NCI-H446 (cell line): ENCODE results near the gene PAPPA.

Experiments
- DNase-seq, 2 experiments: peaks; one replicate each; lab custom pipeline; 2025; lab: John Stamatoyannopoulos, UW

Gene PAPPA

GRCh38 chr9:116387934-116388698, 234.5 kb downstream of the PAPPA start:
- DNase-seq: no peak

- DNase-seq: no peak
These were observed 236.1 kb downstream of the PAPPA start for GRCh38 chr9:116389541-116390302.

DNA sequence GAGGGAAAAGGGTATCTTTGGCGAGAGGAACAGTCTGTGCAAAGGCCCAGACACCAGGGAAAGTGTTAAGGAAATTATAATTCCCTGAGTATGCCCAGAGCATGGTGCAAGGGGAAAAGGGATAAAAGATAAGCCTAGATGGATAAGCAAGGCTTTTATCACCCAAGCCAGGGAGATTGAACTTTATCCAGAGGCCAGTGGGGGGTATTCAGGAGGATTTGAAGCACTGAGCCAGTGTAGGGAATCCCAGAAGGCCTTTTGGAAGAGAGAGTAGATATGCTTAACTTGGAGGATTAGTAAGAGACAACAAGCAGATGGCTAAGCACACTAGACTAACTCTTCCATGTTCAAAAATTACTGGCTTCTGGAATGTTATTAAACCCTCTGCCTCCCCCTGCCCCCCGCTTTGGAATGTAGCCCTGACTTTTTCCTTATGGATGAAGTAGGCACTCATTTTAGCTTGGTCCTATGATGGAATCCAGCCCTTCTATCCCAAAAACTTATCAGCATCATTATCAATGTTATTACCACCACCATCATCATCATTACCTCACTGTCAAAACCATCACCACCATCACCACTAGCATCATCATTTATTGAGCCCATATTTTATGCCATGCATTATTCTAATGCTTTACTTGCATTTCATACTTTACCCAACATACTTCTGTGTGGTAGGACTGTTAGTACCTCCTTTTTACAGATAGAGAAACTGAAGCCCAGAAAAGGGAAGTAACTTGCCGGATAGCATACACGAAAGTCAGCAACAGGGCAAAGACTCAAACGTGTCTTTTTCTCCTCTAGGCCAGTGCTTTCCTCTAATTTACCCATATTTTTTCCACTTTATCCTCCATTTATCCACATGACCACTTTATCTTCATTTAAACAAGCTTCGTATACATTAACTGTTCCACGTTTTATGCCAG, 237.0 kb downstream of the PAPPA start:
- DNase-seq: peak in 1 of 2 experiments; percentile 1

DNA sequence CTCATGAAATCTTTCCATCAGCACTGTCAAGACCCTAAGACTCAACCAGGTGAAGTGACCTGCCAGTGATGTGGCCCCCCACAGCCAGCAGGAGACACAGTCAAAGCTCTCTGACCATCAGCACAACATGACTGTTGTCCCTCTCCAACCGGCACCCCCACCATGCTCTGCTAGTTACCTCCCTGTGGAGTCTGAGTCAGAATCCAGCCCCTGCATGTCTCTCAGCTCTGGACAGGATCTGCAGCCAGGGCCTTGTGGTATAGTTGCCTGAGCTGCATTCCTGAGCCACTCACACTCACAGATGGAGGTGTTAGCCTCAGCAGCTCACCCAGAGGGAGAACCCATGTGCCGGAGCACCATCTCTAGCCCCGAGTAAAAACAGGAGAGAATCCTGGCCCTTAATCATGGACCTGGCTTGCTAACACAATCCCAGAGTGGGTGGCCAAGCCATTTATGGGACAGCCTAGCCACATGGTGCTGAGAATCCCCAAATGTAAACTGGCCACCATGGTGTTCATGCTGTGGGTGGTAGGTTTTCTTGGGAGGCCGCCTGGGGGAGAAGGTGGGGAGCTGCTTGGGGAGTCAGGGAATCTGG, 237.8 kb downstream of the PAPPA start:
- no peak for DNase-seq

DNA sequence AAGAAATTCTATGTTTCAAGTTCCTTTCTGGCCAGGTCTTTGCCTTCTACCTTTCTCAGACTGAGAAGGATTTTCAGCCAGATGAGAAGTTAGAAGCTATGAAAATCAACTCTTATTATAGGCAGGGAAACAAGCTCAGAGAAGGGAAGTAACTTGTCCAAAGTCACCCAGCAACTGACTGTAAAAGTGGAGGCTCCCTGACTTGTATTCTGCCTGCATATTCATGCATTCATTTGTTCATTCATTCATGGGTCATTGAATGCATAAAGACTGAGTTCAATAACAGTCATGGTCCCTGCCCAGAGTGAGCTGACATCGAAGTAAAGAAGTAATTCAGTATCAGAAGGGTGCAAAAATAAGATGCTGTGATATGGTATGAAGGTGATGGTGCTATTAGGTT, 239.6 kb downstream of the PAPPA start:
- no peak for DNase-seq

- no peak for DNase-seq
These were observed 240.5 kb downstream of the PAPPA start for GRCh38 chr9:116394070-116394469.

GRCh38 chr9:116394894-116395698, 241.5 kb downstream of the PAPPA start:
- DNase-seq: no peak

DNA sequence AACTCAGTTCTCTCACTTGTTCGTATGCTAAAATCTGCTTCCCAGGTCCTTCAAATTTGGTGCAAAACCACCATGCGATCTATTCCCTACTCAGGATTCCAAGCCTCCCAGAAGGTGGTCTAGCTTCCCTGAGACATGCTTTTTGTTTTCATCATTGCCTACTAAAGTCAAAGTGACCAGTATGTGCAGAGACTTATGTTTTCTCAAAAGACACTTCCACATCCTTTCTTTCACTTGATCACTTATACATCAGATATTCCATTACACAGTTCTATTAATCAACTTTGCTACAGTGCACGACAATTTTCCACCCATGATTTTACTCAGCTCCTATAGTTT, 242.1 kb downstream of the PAPPA start:
- DNase-seq: no peak

DNA sequence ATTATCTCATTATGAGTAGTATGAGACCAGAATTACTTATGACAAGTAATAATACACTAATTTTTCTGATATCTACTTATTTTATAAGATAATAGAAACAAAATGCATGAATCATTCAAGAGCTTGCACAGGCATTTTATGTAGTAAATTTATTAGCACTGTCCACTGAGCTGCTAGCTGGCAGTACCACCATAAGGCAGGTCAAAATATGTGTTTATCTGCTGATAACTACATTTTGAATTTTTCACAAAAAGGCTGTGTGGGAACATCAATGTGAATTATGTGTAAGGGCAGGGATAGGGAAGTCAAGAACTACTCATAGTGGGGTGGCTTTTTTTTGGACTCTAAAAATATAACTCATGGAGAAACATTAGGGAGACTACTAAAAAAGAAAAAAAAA, 249.6 kb downstream of the PAPPA start:
- DNase-seq: no peak

- no peak for DNase-seq
These were observed 250.6 kb downstream of the PAPPA start for GRCh38 chr9:116404228-116404627.

GRCh38 chr9:116405321-116405720, 251.7 kb downstream of the PAPPA start:
- no peak for DNase-seq

- no peak for DNase-seq
These were observed 252.9 kb downstream of the PAPPA start for GRCh38 chr9:116406469-116406868.

GRCh38 chr9:116409129-116409528, 255.5 kb downstream of the PAPPA start:
- no peak for DNase-seq

DNA sequence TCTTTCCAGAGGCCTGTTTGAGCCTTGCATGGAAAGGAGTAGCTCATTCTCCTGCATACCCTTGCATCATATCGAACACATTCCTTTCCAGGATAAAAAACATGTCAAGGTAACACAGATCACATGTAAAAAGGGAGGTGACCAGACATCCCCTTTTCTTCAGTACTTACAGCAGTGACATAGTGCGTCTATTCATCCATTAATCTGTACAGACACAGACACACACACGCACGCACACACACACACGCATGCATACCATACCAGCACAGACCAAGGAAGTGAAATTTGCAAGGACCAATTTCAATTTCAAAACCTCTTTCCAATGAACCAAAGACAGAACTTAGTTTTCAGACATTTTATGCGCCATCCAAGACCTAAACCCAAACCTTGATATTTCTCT, 256.0 kb downstream of the PAPPA start:
- no peak for DNase-seq

DNA sequence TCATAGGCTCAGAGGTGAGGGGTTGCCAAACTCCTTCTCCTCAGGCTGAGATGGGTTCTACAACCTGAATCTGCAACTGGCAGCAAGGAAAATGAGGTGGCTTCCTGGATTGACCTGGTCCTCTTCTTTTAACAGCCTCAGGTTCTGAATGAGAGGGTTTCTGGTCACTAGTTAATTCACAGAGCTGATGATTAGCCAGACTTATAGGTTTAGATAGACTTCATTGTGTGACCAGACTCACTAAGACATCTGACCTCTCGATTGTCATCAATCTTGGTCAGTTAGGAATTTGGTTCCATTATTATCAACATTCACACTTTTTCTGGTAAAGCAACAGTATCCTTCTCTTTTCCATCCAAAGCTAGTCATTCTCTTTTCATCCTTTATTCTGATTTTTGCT, 257.9 kb downstream of the PAPPA start:
- no peak for DNase-seq

DNA sequence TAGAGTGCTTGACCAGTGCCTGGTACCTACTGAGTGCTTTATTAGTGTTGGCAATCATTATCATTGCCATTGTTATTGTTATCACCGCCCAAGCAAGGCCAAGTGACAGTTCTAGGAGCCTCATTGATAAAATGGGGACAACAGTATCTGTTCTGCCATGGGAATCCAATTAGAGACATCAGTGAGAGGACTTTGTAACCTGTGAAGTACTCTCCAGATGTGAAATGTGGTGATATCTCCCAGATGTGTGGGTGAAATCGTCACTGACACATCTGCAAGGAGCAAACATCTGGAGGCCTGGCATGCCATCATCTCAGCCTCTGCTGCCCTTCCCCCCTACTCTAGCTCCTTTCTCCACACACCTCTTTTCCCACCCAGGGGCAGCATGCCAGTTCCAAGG, 260.8 kb downstream of the PAPPA start:
- DNase-seq: no peak

GRCh38 chr9:116416421-116416820, 262.8 kb downstream of the PAPPA start:
- no peak for DNase-seq

DNA sequence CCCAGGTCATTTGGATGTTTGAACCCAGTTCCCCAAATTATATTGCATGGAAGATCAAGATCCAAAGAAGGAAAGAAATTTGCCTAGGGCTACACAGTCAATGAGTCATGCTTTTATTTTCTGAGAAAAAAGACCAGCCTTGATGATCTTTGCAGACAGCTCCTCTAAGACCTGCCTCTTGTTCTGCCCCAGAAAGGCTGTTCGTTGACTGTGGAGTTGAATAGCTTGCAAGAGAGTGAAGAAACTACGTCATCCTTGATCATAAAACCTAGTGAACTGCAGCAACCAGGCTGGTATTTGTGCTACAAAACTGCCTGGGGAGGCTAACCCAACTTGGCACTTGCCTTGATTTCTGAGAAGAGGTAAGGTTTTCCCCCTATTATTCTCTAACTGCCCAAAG, 263.9 kb downstream of the PAPPA start:
- no peak for DNase-seq

- DNase-seq: no peak
These were observed 265.6 kb downstream of the PAPPA start for GRCh38 chr9:116419181-116419580.

DNA sequence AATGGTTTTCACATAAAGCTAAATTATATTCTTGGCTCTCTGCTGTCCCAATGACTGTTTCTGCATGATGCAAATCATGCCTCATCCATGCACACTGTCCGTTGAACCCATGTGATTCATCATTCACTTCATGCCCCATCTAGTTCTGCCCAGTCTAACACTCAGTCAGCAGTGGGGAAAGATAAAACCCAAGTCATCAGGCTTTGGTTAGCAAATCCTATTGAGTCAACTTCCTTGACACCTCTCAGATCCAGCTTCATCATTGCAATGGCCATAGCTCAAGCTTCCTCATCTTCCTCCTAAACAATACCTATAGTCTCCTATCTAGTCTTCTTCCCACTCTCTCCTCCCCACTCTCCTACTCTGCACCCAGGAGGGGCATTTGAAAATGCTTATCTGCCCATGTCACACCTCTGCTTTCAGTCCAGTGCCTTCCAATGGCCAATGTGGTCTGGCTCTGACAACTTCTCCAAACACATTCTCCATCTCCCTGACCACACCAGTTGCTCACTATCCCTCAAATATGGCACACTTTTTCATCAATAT, 267.5 kb downstream of the PAPPA start:
- no peak for DNase-seq
